HT1080 (cell line): ENCODE data around the gene MYO1A. TPM values are rescaled to one million over a fixed set of nuclear protein-coding genes. Genes with fewer than 3 reads are reported as not detected.

Experiments
- DNase-seq: peaks from one replicate; pipeline ENCODE4 v3.0.0-alpha.2; 2015; ENCODE audit warnings: low read depth
- polyA plus RNA-seq, 2 experiments: library from polyadenylated mRNA; depleted of rRNA; stranded (reverse); fragments of >200 nt; gene quantifications; 2 replicates each; pipeline ENCODE4 v1.2.3, GENCODE V29; 2015
- total RNA-seq: library from RNA; depleted of rRNA; stranded (reverse); fragments of >200 nt; shearing (Covaris generic); gene quantifications from 2 replicates; pipeline ENCODE4 v1.2.3, GENCODE V29; 2014; rRNA removed

Gene MYO1A
- total RNA-seq = not detected in 2 replicates
- polyA plus RNA-seq (2015; cell fraction: cytosol; rRNA removed) = 0.10 and 0.20 TPM in 2 replicates
- polyA plus RNA-seq (2015; cell fraction: nucleus; rRNA removed) = not detected in 2 replicates

DNA sequence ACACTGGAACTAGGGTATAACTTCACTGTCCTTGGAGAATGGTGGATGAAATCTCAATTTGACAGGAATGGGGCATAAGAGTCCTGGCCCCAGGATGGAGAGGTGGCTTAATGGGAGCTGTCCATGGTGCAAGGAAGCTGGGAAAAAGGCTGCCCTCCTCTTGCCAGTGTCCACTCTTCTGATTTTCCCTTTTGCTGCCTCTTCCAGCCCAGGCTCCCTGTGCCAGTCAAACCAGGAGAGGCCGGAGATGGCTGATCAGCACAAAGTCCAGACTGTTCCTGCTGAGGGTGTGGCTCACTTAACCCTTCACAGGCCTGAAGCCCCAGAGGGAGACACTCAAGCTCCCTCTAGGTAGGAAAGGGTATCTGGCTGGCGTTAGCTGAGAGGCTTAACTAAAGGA is at the start of gene MYO1A:
Gene MYO1A (minus strand): TSS at position 240 of the 400 bp plus-strand sequence. CDS start 1,806 bp downstream, outside the sequence.
- no peak for DNase-seq

GRCh38 chr12:57099047-57099714 is 49.3 kb upstream of the MYO1A start:
- DNase-seq = peak; percentile 34

GRCh38 chr12:57098546-57098945 is 48.6 kb upstream of the MYO1A start:
- no peak for DNase-seq

GRCh38 chr12:57097554-57097835 is 47.6 kb upstream of the MYO1A start:
- DNase-seq = no peak

DNA sequence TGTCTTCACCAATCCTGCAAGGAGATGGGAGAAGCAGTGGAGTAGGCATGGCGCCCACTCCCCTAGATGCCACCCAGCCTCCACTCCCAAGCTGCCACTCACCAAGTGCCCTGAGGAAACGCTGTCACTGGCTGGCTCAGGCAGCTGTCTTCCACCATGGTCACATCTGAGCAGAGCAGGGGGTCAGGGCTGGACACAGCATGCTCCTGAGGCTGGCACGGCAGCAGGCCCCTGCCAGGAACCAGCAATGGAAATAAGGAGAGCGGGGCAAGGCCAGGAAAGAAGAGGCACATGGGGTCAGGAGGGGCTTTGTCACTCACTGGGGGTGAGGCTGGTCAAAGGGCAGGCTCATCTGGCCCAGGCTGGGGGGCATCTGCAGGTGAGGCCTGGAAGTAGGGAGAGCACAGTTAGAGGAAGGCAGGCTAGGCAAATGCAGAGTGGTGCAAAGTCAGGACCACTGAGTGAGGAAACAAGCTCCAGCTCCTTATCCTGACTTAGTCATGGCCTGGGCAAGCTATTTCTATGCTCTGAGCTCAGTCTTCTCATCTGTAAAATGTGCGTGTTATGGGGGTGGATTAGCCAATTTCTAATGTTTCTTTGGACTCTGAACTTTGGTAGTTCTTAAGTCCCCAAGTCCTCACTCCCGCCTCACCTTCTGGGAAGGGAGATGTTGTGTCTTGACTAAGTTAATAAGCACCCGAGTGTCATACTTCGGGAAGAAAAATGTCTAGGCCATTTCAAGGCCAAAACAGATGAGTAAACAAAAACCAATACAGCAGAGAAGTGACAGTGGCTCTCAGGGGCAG is 47.0 kb upstream of the MYO1A start:
- no peak for DNase-seq

DNA sequence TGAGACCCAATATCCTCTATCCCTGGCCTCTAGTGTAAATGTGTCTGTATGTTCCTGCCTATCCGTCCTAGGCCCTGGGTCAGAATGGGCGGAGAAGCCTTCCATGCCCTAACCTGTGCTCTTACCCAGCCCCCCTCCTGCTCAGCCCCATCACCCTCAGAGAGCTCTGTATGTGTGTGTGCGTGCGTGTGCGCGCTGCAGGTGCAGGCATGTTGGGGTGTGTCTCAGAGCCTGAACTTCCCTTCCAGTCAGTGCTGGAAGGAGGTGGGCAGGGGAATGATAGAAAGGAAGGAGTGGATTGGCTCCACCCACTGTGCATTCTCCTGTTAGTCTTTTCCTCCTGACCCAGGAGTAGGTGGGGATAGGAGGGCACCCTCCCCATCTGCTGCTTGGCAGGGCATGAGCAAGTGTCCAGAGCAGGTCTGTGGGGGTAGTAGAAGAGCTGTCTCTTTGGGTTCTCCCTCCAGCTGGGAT is 46.2 kb upstream of the MYO1A start:
- peak; percentile 37 for DNase-seq

GRCh38 chr12:57095440-57095839 is 45.5 kb upstream of the MYO1A start:
- DNase-seq = no peak

DNA sequence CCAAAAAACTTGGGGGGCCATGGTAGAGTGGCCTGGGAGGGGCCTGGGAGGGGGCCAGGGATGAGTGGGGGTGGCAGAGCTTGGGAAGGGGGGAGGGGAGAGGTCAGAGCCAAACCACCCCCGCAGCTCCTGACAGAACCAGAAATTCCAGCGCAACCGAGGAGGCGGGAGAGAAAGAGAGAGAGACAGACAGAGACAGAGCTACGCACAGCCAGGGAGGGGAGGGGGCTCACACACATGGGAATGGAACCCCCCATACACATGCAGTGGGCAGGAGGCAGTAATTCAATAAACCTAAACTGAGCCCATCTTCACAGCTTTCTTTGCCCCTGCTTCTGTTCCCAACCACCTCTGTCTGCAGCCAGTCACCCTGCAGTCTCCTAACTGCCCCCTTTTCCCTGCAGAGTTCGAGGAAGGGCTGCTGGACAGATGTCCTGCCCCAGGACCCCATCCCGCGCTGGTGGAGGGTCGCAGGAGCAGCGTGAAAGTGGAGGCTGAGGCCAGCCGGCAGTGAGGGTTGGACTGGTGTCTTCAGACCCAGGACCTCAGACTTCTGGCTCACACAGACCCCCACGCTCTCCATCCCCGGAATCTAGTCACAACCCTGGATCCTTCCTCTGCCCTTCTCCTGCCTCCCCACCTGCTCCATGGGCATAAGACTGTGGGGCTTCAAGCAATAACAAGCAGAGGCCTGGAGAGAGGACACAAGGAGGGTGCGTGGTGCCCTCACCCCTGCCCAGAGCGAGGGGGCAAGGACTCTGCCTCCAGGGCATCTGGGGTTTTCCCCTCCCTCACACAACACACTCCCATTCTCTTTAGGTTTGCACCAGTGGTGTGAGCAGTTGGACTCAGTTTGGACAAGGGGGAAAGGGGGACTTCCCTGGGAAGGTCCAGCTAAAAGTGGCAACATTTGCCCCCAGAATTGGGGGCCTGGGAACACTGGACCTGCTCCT is 44.6 kb upstream of the MYO1A start:
- DNase-seq = no peak

- peak; percentile 37 for DNase-seq
Measured at GRCh38 chr12:57093415-57094207, 43.7 kb upstream of the MYO1A start.

GRCh38 chr12:57092876-57093414 is 43.0 kb upstream of the MYO1A start:
- DNase-seq = no peak

DNA sequence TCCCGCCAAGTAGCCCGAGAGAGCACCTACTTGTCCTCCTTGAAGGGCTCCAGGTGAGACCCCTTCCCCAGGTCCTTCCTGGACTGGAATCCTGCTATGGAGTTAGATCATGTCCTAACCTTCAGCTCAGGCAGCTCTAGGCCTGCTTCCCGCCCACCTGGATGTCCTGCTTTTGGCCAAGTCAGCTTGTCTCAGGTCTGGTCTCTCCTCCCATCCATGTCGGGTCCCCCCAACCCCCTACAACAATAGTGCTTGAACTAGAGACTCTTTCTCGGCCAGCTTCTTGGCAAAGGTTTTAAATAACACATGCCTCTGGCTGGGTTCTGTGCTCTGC is 42.6 kb upstream of the MYO1A start:
- DNase-seq = no peak

DNA sequence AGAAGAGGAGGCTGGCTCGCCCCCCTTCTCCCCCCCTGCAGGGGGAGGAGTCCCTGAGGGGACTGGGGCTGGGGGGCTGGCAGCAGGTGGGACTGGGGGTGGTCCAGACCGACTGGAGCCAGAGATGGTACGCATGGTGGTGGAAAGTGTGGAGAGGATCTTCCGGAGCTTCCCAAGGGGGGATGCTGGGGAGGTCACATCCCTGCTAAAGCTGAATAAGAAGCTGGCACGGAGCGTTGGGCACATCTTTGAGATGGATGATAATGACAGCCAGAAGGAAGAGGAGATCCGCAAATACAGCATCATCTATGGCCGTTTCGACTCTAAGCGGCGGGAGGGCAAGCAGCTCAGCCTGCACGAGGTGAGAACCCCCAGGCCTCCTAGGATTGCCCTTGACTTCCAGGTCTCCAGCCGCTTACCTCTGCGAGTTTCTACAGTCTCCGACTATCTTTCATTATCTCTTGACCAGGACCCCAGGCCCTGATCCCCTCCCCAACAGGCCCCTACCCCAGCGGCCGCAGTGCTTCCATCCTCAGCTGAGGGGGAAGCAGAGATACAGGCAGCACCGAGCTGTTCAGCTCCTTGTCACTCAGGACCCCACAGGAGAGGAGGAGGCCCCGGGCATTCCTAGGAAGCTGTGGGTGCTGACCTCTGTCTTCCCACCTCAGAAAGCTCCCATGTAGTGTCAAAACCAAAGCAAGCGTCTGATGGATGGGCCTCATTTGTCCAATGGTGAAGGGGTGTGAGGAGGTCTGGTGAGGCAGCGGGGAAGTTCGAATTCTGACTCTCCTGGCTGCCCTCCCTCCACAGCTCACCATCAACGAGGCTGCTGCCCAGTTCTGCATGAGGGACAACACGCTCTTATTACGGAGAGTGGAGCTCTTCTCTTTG is 42.0 kb upstream of the MYO1A start:
- DNase-seq = no peak

DNA sequence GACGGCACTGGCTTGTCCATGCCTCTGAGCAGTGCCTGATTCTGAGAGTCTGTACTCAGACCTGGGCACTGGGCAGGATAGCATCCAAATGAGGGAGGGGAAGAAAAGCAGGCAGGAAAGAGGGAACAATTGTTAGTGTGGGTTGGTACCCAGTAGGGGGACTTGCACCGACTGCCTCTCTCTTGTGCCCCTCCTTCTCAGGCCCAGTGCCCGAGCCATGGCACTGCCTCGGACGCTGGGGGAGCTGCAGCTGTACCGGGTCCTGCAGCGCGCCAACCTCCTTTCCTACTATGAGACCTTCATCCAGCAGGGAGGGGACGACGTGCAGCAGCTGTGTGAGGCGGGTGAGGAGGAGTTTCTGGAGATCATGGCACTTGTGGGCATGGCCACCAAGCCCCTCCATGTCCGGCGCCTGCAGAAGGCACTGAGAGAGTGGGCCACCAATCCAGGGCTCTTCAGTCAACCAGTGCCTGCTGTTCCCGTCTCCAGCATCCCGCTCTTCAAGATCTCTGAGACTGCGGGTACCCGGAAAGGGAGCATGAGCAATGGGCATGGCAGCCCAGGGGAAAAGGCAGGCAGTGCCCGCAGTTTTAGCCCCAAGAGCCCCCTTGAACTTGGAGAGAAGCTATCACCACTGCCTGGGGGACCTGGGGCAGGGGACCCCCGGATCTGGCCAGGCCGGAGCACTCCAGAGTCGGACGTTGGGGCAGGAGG is 41.2 kb upstream of the MYO1A start:
- no peak for DNase-seq

DNA sequence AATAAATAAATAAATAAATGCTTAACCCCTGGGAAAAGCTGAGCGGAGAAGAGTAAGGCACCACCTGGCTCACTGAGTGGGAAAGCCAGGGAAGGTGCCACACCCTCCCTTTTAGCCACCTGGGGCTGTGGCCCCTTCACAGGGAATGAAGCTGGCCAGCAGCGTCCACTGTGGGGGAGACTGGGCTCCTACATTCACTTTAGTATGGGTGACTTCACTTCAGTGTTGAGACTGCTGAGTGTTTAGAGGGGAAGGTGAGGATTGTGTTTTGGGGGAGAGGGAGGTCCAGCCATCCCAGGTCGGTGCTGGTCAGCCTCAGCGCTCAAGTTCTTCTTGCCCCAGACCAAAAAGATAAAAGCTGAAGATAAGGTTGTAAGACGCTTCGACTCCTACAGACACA is 40.6 kb upstream of the MYO1A start:
- no peak for DNase-seq

DNA sequence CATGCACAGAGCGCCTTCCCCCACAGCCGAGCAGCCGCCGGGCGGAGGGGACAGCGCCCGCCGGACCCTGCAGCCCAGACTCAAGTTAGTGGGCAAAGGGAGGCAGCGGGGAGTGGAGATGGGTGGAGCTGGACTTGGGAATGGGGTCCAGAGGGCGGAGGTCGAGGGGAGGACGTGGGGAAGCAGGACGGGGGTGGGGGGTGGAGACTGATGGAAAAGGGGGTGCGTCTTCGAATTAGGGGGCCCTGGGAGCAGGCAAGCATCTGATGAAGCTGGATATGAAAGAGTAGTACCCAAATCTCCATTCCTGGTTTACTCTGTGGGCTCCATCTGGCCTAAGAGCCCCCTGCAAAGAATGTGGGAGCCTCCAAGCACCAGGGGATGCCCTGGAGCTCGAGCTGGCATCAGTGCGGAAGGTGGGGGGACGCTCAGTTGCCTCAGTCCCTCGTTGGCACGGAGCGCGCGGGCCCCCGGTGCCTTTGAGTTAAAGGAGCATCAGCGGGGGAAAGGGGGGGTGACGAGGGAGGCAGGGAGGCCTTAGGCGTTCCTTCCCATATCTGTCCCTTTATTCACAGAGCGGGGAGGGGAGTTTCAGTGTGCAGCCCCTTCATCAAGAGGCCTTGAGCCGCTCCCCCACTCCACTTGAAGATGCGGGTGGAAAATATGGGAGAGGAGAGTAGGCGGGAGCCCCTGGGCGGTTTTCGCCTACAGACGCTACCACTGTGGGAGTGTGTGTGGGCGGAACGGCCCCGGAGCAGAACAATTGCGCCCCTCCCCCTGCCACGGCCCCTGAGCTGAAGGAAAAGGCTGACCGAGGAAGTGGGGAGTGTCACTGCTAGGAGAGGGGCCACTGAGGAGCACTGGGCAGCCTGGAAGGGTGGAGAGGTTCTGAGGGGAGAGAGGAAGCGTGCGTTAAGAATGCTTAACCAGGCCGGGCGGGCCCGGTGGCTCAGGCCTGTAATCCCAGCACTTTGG is 39.6 kb upstream of the MYO1A start:
- peak; percentile 68 for DNase-seq

GRCh38 chr12:57088354-57089270 is 38.7 kb upstream of the MYO1A start, which contains the start of gene NAB2:
TSS of gene NAB2 (plus strand) at chr12:57089114. CDS start at chr12:57089272, 158 bp downstream.
- peak; percentile 91 for DNase-seq
